ENCODE measurements around the gene CACNA1C. TPM values are rescaled to one million over a fixed set of nuclear protein-coding genes. Genes with fewer than 3 reads are reported as not detected.
A peak's percentile ranks its signal among the peaks of the same experiment; 100 is the strongest.

CACNA1C gene
- total RNA-seq, 1 experiment from 2014 or later = 1.1 TPM

DNA sequence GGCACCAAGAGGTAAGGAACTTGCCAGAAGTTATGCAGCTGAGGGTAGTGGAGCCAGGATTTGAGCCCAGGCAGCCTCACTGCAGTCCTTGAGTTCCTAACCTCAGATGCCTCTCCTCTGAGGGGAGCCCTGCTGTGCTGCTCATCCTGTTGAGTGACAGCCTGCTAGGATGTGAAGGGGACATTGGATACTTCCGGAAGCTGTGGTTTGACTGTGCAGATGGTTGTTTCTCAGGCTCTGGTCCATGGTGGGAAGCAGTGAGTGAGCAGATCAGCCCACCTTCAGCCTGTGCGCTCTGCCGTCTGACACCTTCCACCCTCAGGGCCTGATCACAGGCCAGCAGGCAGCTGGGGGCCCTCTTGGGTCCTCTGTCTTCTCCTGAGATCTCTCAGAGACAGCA lies 253.2 kb downstream of the CACNA1C start:
- no peak overlapping the region for H3K14ac ChIP-seq (ENCODE audit: insufficient read depth, low read length)
- Mint-ChIP-seq H3K4me3 (peak overlapping the region in 1 of 2 experiments; percentile 0; a peak in 2 of 5 replicates), H3K27me3 (ENCODE audit: low read depth) (peaks cover 2% of the 10 kb centered on the region), H3K9me3 (peaks cover 2 to 7% of the 10 kb centered on the region in 2 experiments; a peak in 4 of 5 replicates), H3K4me1 (peaks cover 55 to 60% of the 10 kb centered on the region in 2 experiments), H3K27ac (peak overlapping the region in 2 of 3 experiments; percentile 3 to 80; a peak in 4 of 7 replicates), H3K36me3 (ENCODE audit: insufficient read depth in 1 of 3, low read depth in 3 of 3) (peaks cover 0 to 11% (median 0%) of the 10 kb centered on the region in 3 experiments; a peak in 2 of 7 replicates)
- H4K5ac ChIP-seq (ENCODE audit: insufficient read length, low read depth, low read length) = no peak overlapping the region
- no peak overlapping the region for H2BK15ac ChIP-seq (ENCODE audit: low read depth, low read length)
- no CpG with 5 or more reads among the region's 3 CpGs for WGBS (ENCODE audit: extremely low coverage, insufficient read length, low lambda C conversion rate)
- H3K23me2 ChIP-seq (ENCODE audit: insufficient read length, low read depth, low read length, poor library complexity, severe bottlenecking) = no peaks in the 10 kb centered on the region
- TF ChIP-seq, protein P1, sequence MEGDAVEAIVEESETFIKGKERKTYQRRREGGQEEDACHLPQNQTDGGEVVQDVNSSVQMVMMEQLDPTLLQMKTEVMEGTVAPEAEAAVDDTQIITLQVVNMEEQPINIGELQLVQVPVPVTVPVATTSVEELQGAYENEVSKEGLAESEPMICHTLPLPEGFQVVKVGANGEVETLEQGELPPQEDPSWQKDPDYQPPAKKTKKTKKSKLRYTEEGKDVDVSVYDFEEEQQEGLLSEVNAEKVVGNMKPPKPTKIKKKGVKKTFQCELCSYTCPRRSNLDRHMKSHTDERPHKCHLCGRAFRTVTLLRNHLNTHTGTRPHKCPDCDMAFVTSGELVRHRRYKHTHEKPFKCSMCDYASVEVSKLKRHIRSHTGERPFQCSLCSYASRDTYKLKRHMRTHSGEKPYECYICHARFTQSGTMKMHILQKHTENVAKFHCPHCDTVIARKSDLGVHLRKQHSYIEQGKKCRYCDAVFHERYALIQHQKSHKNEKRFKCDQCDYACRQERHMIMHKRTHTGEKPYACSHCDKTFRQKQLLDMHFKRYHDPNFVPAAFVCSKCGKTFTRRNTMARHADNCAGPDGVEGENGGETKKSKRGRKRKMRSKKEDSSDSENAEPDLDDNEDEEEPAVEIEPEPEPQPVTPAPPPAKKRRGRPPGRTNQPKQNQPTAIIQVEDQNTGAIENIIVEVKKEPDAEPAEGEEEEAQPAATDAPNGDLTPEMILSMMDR (conservative IDR thresholded peaks at IDR 0.05) = no peak
- no peaks in the 10 kb centered on the region for H3K9me3 ChIP-seq (ENCODE audit: control insufficient read depth, low read depth, low read length)
- H2AK5ac ChIP-seq (ENCODE audit: insufficient read length, low read length) = no peak overlapping the region
- no peak overlapping the region for H4K8ac ChIP-seq (replicated peaks; ENCODE audit: insufficient read length, low read depth, low read length)
- H3K4me1 ChIP-seq (ENCODE audit: insufficient read depth, low read length) = peaks cover 7% of the 10 kb centered on the region; the same call in 1 of the 2 replicates
- H2AFZ ChIP-seq (ENCODE audit: low read length) = no peak overlapping the region
- H3K56ac ChIP-seq (ENCODE audit: insufficient read length, low read depth, low read length) = no peak overlapping the region
- H3K79me1 ChIP-seq (ENCODE audit: insufficient read depth, low read depth, low read length, poor library complexity, severe bottlenecking) = no peaks in the 10 kb centered on the region
- H3K79me2 ChIP-seq (ENCODE audit: insufficient read depth, low read length) = no peaks in the 10 kb centered on the region
- H2BK12ac ChIP-seq (ENCODE audit: insufficient read length, low read depth, low read length) = no peak overlapping the region
- H3K27me3 ChIP-seq (ENCODE audit: insufficient read depth, low read length) = no peaks in the 10 kb centered on the region
- H3K27ac ChIP-seq (ENCODE audit: insufficient read length, low read depth, low read length) = no peak overlapping the region
- no peak overlapping the region for H4K91ac ChIP-seq (ENCODE audit: insufficient read length, low read depth, low read length)
- no peak overlapping the region for H3K9ac ChIP-seq (ENCODE audit: extremely low read depth, insufficient read length, low read length)
- no peak overlapping the region for H2BK120ac ChIP-seq (ENCODE audit: low read depth, low read length, poor library complexity, severe bottlenecking)
- no peak overlapping the region for H2BK20ac ChIP-seq (ENCODE audit: low read depth, low read length, poor library complexity, severe bottlenecking)
- no peaks in the 10 kb centered on the region for H4K20me1 ChIP-seq (ENCODE audit: control insufficient read depth, insufficient read depth, insufficient read length)
- no peak overlapping the region for H3K4ac ChIP-seq (ENCODE audit: low read depth, low read length)
- H3T11ph ChIP-seq (ENCODE audit: low read length) = no peak overlapping the region
- H3K4me2 ChIP-seq (ENCODE audit: insufficient read depth, insufficient read length, low read length) = no peak overlapping the region
- no peak overlapping the region for H3K23ac ChIP-seq (ENCODE audit: insufficient read length, low read depth, low read length)
- DNase-seq = peak; percentile 73
- no peak overlapping the region for H3K18ac ChIP-seq (ENCODE audit: insufficient read length, low read depth, low read length)
- H2BK5ac ChIP-seq (ENCODE audit: insufficient read length, low read length) = no peak overlapping the region

Measured in H9 (cell line).